NCI-H748 (cell line): ENCODE measurements around the gene FHIT.

ENCODE experiments used
- DNase-seq: peaks from one replicate; lab custom pipeline; 2025; ENCODE audit not compliant: unreplicated experiment; lab: John Stamatoyannopoulos, UW

FHIT gene

GRCh38 chr3:60086811-60087210, 1164.4 kb downstream of the FHIT start:
- DNase-seq, result no peak

GRCh38 chr3:60085649-60086048, 1165.6 kb downstream of the FHIT start:
- no peak for DNase-seq

- DNase-seq, result no peak
Measured at GRCh38 chr3:60081381-60082095, 1169.7 kb downstream of the FHIT start.

GRCh38 chr3:60080648-60081047, 1170.6 kb downstream of the FHIT start:
- no peak for DNase-seq

- DNase-seq, result peak; percentile 7
Measured at GRCh38 chr3:60079076-60079475, 1172.2 kb downstream of the FHIT start.

GRCh38 chr3:60076331-60076730, 1174.9 kb downstream of the FHIT start:
- DNase-seq, result no peak

- DNase-seq, result no peak
Measured at GRCh38 chr3:60073942-60074341, 1177.3 kb downstream of the FHIT start.

- no peak for DNase-seq
Measured at GRCh38 chr3:60073228-60073627, 1178.0 kb downstream of the FHIT start.

GRCh38 chr3:60070366-60070765, 1180.9 kb downstream of the FHIT start:
- DNase-seq, result no peak

- no peak for DNase-seq
Measured at GRCh38 chr3:60065227-60065868, 1185.9 kb downstream of the FHIT start.

- no peak for DNase-seq
Measured at GRCh38 chr3:60064210-60065178, 1186.8 kb downstream of the FHIT start.

GRCh38 chr3:60056404-60056803, 1194.8 kb downstream of the FHIT start:
- DNase-seq, result peak; percentile 12

GRCh38 chr3:60055765-60056164, 1195.5 kb downstream of the FHIT start:
- DNase-seq, result no peak

- no peak for DNase-seq
Measured at GRCh38 chr3:60053526-60054265, 1197.6 kb downstream of the FHIT start.

- DNase-seq, result no peak
Measured at GRCh38 chr3:60048447-60048848, 1202.8 kb downstream of the FHIT start.

- DNase-seq, result peak; percentile 63
Measured at GRCh38 chr3:60047426-60048200, 1203.6 kb downstream of the FHIT start.

- peak; percentile 95 for DNase-seq
Measured at GRCh38 chr3:60046210-60046609, 1205.0 kb downstream of the FHIT start.

GRCh38 chr3:60045686-60046085, 1205.6 kb downstream of the FHIT start:
- DNase-seq, result peak; percentile 59

GRCh38 chr3:60036803-60037202, 1214.4 kb downstream of the FHIT start:
- DNase-seq, result no peak

GRCh38 chr3:60033901-60034453, 1217.3 kb downstream of the FHIT start:
- no peak for DNase-seq
